ENCODE data around the gene ERBIN.

Gene ERBIN

GRCh38 chr5:65943771-65944170, 17.4 kb downstream of the ERBIN start:
- Histone ChIP-seq H3K36me3 (ENCODE audit: insufficient read depth) (no peaks in the 10 kb centered on the region), H4K20me1 (ENCODE audit: insufficient read depth) (no peaks in the 10 kb centered on the region; the same call in 1 of the 2 replicates)

GRCh38 chr5:65946198-65946745, 19.9 kb downstream of the ERBIN start:
- Histone ChIP-seq H3K27me3 (ENCODE audit: insufficient read depth, low read depth) (no peaks in the 10 kb centered on the region), H3K4me2 (no peak overlapping the region), H3K4me1 (ENCODE audit: low read depth, poor library complexity, severe bottlenecking) (no peaks in the 10 kb centered on the region), H2AFZ (ENCODE audit: low read depth) (no peak overlapping the region), H3K36me3 (ENCODE audit: insufficient read depth) (no peaks in the 10 kb centered on the region), H3K9ac (no peak overlapping the region), H3K79me2 (ENCODE audit: insufficient read depth, low read depth) (peaks cover 87% of the 10 kb centered on the region; the same call in 1 of the 2 replicates), H3K4me3 (IDR thresholded peaks at IDR 0.05; ENCODE audit: insufficient read depth, low read depth, low read length) (no peak overlapping the region), H3K27ac (no peak overlapping the region), H4K20me1 (ENCODE audit: insufficient read depth) (no peaks in the 10 kb centered on the region)
- no peak for TF ChIP-seq CTCF (conservative IDR thresholded peaks at IDR 0.05; ENCODE audit: low read depth, low read length)

More at GRCh38 chr5:65943771-65944170, 17.4 kb downstream of the ERBIN start:
- no peak for TF ChIP-seq CTCF (conservative IDR thresholded peaks at IDR 0.05; ENCODE audit: low read depth, low read length)
- Histone ChIP-seq H3K4me3 (IDR thresholded peaks at IDR 0.05; ENCODE audit: insufficient read depth, low read depth, low read length) (no peak overlapping the region), H3K27ac (no peak overlapping the region), H3K9ac (no peak overlapping the region), H2AFZ (ENCODE audit: low read depth) (no peak overlapping the region), H3K4me2 (no peak overlapping the region), H3K79me2 (ENCODE audit: insufficient read depth, low read depth) (peaks cover 68% of the 10 kb centered on the region), H3K27me3 (ENCODE audit: insufficient read depth, low read depth) (no peaks in the 10 kb centered on the region), H3K4me1 (ENCODE audit: low read depth, poor library complexity, severe bottlenecking) (no peaks in the 10 kb centered on the region)

DNA sequence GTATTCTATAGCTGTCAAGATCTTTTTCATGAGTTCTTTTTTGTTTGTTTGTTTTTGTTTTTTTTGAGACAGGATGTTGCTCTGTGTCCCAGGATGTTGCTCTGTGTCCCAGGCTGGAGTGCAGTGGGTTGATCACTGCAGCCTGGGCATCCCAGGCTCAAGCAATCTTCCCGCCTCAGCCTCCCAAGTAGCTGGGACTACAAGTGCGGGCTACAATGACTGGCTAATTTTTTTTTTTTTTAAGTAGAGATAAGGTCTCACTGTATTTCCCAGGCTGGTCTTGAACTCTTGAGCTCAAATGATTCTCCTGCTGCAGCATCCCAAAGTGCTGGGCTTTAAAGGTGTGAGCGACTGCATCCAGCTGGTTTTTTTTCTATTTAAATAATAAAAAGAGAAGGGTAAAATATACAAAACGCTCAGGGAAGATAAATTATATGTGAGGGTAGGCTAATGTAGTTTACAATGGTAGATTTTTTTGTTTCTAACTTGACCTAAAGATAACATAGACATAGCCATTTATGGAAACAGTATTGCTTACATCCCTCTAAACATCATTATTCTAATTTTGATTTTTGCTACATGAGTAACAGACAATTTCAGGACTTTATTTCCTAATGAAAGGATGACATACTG, 21.9 kb downstream of the ERBIN start:
- peaks cover 93% of the 10 kb centered on the region; the same call in 1 of the 2 replicates for H3K79me2 ChIP-seq (ENCODE audit: insufficient read depth, low read depth)
- H3K27ac ChIP-seq, result no peak overlapping the region
- H3K4me1 ChIP-seq (ENCODE audit: low read depth, poor library complexity, severe bottlenecking), result no peaks in the 10 kb centered on the region
- TF ChIP-seq CTCF (conservative IDR thresholded peaks at IDR 0.05; ENCODE audit: low read depth, low read length), result no peak
- H3K4me3 ChIP-seq (IDR thresholded peaks at IDR 0.05; ENCODE audit: insufficient read depth, low read depth, low read length), result no peak overlapping the region
- H3K27me3 ChIP-seq (ENCODE audit: insufficient read depth, low read depth), result no peaks in the 10 kb centered on the region
- H4K20me1 ChIP-seq (ENCODE audit: insufficient read depth), result no peaks in the 10 kb centered on the region
- H3K9ac ChIP-seq, result no peak overlapping the region
- H3K36me3 ChIP-seq (ENCODE audit: insufficient read depth), result no peaks in the 10 kb centered on the region
- no peak overlapping the region for H2AFZ ChIP-seq (ENCODE audit: low read depth)
- no peak overlapping the region for H3K4me2 ChIP-seq

GRCh38 chr5:65951330-65951729, 25.0 kb downstream of the ERBIN start:
- Histone ChIP-seq H3K4me3 (IDR thresholded peaks at IDR 0.05; ENCODE audit: insufficient read depth, low read depth, low read length) (no peak overlapping the region), H3K4me2 (no peak overlapping the region), H3K36me3 (ENCODE audit: insufficient read depth) (no peaks in the 10 kb centered on the region), H3K4me1 (ENCODE audit: low read depth, poor library complexity, severe bottlenecking) (peaks cover 25% of the 10 kb centered on the region), H3K9ac (no peak overlapping the region), H3K27ac (no peak overlapping the region), H4K20me1 (ENCODE audit: insufficient read depth) (peaks cover 8% of the 10 kb centered on the region; the same call in 1 of the 2 replicates), H3K79me2 (ENCODE audit: insufficient read depth, low read depth) (peaks cover 100% of the 10 kb centered on the region), H3K27me3 (ENCODE audit: insufficient read depth, low read depth) (no peaks in the 10 kb centered on the region), H2AFZ (ENCODE audit: low read depth) (no peak overlapping the region)
- no peak for TF ChIP-seq CTCF (conservative IDR thresholded peaks at IDR 0.05; ENCODE audit: low read depth, low read length)
